ENCODE measurements around the gene ZNF385C.
"Not testable (repeated sequence)": the region's sequence is repeated elsewhere in the genome, so short reads cannot be mapped to it uniquely, and the experiment has no call there.

ZNF385C gene

GRCh38 chr17:42097691-42098631 lies at the start of gene ZNF385C:
TSS of gene ZNF385C (minus strand) at chr17:42098473. CDS start at chr17:42063056, 35,417 bp downstream.
- no peak for TF ChIP-seq CTCF (IDR thresholded peaks at IDR 0.05; ENCODE audit: low read depth, low read length)
- no peak for DNase-seq (ENCODE audit: extremely low read depth, low read depth)

GRCh38 chr17:42146911-42147607 lies 48.8 kb upstream of the ZNF385C start:
- DNase-seq (ENCODE audit: extremely low read depth, low read depth) = no peak
- TF ChIP-seq CTCF (IDR thresholded peaks at IDR 0.05; ENCODE audit: low read depth, low read length) = no peak

GRCh38 chr17:42143138-42143537 lies 44.9 kb upstream of the ZNF385C start:
- DNase-seq (ENCODE audit: extremely low read depth, low read depth) = not testable (repeated sequence)

GRCh38 chr17:42142371-42142896 lies 44.2 kb upstream of the ZNF385C start:
- no peak for TF ChIP-seq CTCF (IDR thresholded peaks at IDR 0.05; ENCODE audit: low read depth, low read length)
- DNase-seq (ENCODE audit: extremely low read depth, low read depth) = no peak

GRCh38 chr17:42141382-42141781 lies 43.1 kb upstream of the ZNF385C start:
- no peak for TF ChIP-seq CTCF (IDR thresholded peaks at IDR 0.05; ENCODE audit: low read depth, low read length)

GRCh38 chr17:42140690-42141089 lies 42.4 kb upstream of the ZNF385C start:
- not testable (repeated sequence) for DNase-seq (ENCODE audit: extremely low read depth, low read depth)

More at GRCh38 chr17:42141382-42141781, 43.1 kb upstream of the ZNF385C start:
- DNase-seq (ENCODE audit: extremely low read depth, low read depth) = no peak

GRCh38 chr17:42138749-42139492 lies 40.6 kb upstream of the ZNF385C start:
- TF ChIP-seq CTCF (IDR thresholded peaks at IDR 0.05; ENCODE audit: low read depth, low read length) = no peak
- no peak for DNase-seq (ENCODE audit: extremely low read depth, low read depth)
